ENCODE data around the gene ZDHHC11B. TPM values are rescaled to one million over a fixed set of nuclear protein-coding genes. Genes with fewer than 3 reads are reported as not detected.

ZDHHC11B gene
- total RNA-seq, 1 experiment from 2014 or later: 1.4 TPM

- H3K23me2 ChIP-seq (ENCODE audit: insufficient read length, low read depth, low read length, poor library complexity, severe bottlenecking): no peaks in the 10 kb centered on the region
- no peak overlapping the region for H3K14ac ChIP-seq (ENCODE audit: insufficient read depth, low read length)
- no peak overlapping the region for H3K27ac ChIP-seq (ENCODE audit: insufficient read length, low read depth, low read length)
- H3K23ac ChIP-seq (ENCODE audit: insufficient read length, low read depth, low read length): no peak overlapping the region
- no peak for TF ChIP-seq CTCF (conservative IDR thresholded peaks at IDR 0.05)
- no peak overlapping the region for H3K56ac ChIP-seq (ENCODE audit: insufficient read length, low read depth, low read length)
- Mint-ChIP-seq H3K4me3 (no peak overlapping the region), H3K27me3 (ENCODE audit: low read depth) (peaks cover 3% of the 10 kb centered on the region; the same call in 1 of the 2 replicates), H3K36me3 (ENCODE audit: insufficient read depth in 1 of 3, low read depth in 3 of 3) (peaks cover 5 to 30% (median 27%) of the 10 kb centered on the region in 3 experiments; a peak in 6 of 7 replicates), H3K9me3 (no peaks in the 10 kb centered on the region), H3K27ac (no peak overlapping the region; a peak in 1 of 7 replicates), H3K4me1 (no peaks in the 10 kb centered on the region)
- H2BK12ac ChIP-seq (ENCODE audit: insufficient read length, low read depth, low read length): no peak overlapping the region
- H3K79me2 ChIP-seq (ENCODE audit: insufficient read depth, low read length): no peaks in the 10 kb centered on the region
- no peak overlapping the region for H3K4me2 ChIP-seq (ENCODE audit: insufficient read depth, insufficient read length, low read length)
- no peak overlapping the region for H2BK20ac ChIP-seq (ENCODE audit: low read depth, low read length, poor library complexity, severe bottlenecking)
- no peak overlapping the region for H2BK15ac ChIP-seq (ENCODE audit: low read depth, low read length)
- H3K27me3 ChIP-seq (ENCODE audit: insufficient read depth, low read length): no peaks in the 10 kb centered on the region
- no peak overlapping the region for H2BK120ac ChIP-seq (ENCODE audit: low read depth, low read length, poor library complexity, severe bottlenecking)
- no peak overlapping the region for H2AK5ac ChIP-seq (ENCODE audit: insufficient read length, low read length)
- no peak for DNase-seq
- no peaks in the 10 kb centered on the region for H3K9me3 ChIP-seq (ENCODE audit: control insufficient read depth, low read depth, low read length)
- H4K91ac ChIP-seq (ENCODE audit: insufficient read length, low read depth, low read length): no peak overlapping the region
- H2AFZ ChIP-seq (ENCODE audit: low read length): no peak overlapping the region
- no peak overlapping the region for H3T11ph ChIP-seq (ENCODE audit: low read length)
- no peak overlapping the region for H2BK5ac ChIP-seq (ENCODE audit: insufficient read length, low read length)
- H3K9ac ChIP-seq (ENCODE audit: extremely low read depth, insufficient read length, low read length): no peak overlapping the region
- no peaks in the 10 kb centered on the region for H3K79me1 ChIP-seq (ENCODE audit: insufficient read depth, low read depth, low read length, poor library complexity, severe bottlenecking)
- no peak overlapping the region for H3K18ac ChIP-seq (ENCODE audit: insufficient read length, low read depth, low read length)
- H4K5ac ChIP-seq (ENCODE audit: insufficient read length, low read depth, low read length): no peak overlapping the region
- H3K4ac ChIP-seq (ENCODE audit: low read depth, low read length): no peak overlapping the region
- H3K4me1 ChIP-seq (ENCODE audit: insufficient read depth, low read length): no peaks in the 10 kb centered on the region
- no peak overlapping the region for H4K8ac ChIP-seq (replicated peaks; ENCODE audit: insufficient read length, low read depth, low read length)
- no CpG with 5 or more reads among the region's 13 CpGs for WGBS (ENCODE audit: extremely low coverage, insufficient read length, low lambda C conversion rate)
- H4K20me1 ChIP-seq (ENCODE audit: control insufficient read depth, insufficient read depth, insufficient read length): no peaks in the 10 kb centered on the region
These were observed 117.6 kb downstream of the ZDHHC11B start for GRCh38 chr5:666816-667498.
